Measurements from ENCODE around the gene LRRC1.

Gene LRRC1

GRCh38 chr6:53878808-53879207 is 84.0 kb downstream of the LRRC1 start:
- ChIA-PET POLR2A (ENCODE audit: low non-redundant PET) (no interaction called here), CTCF (interaction anchor here (0.6 kb wide), 1 partner anchor 86 kb away, joined by 3 read pairs; no protein-coding TSS in a partner anchor)
- no peak overlapping the region for H3K27ac ChIP-seq
- DNase-seq (ENCODE audit: low spot score): no peak
- no peak for TF ChIP-seq CTCF (conservative IDR thresholded peaks at IDR 0.05; ENCODE audit: low read depth)

DNA sequence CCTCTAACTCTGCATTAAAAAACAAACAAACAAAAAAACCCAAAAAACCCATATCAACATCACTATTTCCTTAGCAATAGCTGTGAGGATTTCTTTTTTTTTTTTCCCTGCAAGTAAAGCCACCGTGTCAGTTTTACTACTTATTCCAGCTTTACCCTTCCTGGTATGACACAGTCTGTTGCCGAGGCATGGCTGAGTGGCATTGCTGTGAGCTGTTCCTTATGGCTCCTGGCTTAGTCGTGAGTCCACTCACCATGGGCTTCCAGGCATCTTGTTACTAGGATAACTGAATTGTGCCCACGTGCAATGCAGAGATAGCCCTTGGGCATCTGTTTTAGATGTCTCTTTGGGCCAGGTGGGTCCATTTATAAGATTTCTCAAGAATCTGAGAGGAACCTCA is 84.8 kb downstream of the LRRC1 start:
- DNase-seq (ENCODE audit: low spot score): no peak
- CTCF ChIA-PET: interaction anchor here (0.5 to 1.1 kb wide), 2 partner anchors 59 to 154 kb away, joined by 3 read pairs; no protein-coding TSS in a partner anchor
- TF ChIP-seq CTCF (conservative IDR thresholded peaks at IDR 0.05; ENCODE audit: low read depth): no peak
- POLR2A ChIA-PET (ENCODE audit: low non-redundant PET): no interaction called here
- H3K27ac ChIP-seq: no peak overlapping the region

GRCh38 chr6:53887316-53887715 is 92.5 kb downstream of the LRRC1 start:
- ChIA-PET POLR2A (ENCODE audit: low non-redundant PET) (no interaction called here), CTCF (interaction anchor here (0.6 to 1.5 kb wide), 2 partner anchors 20 to 69 kb away, joined by 3 read pairs; no protein-coding TSS in a partner anchor)
- no peak for DNase-seq (ENCODE audit: low spot score)
- no peak for TF ChIP-seq CTCF (conservative IDR thresholded peaks at IDR 0.05; ENCODE audit: low read depth)
- H3K27ac ChIP-seq: no peak overlapping the region

DNA sequence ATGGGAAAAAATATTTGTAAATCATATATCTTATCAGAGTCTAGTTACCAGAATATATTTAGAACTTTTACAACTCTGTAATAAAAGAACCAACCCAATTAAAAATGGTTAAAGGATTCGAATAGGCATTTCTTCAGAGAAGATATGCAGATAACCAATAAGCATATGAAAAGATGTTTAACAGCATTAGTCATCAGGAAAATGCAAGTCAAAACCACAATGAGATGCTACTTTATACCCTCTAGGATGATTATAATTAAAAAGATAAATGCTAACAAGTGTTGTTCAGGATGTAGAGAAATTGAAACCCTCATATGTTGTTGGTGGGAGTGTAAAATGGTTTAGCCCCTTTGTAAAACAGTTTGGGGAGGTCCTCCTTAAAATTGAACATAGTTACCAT is 94.1 kb downstream of the LRRC1 start:
- DNase-seq (ENCODE audit: low spot score): no peak
- no peak for TF ChIP-seq CTCF (conservative IDR thresholded peaks at IDR 0.05; ENCODE audit: low read depth)
- ChIA-PET POLR2A (ENCODE audit: low non-redundant PET) (no interaction called here), CTCF (no interaction called here)
- H3K27ac ChIP-seq: no peak overlapping the region

GRCh38 chr6:53889365-53889764 is 94.6 kb downstream of the LRRC1 start:
- no peak for DNase-seq (ENCODE audit: low spot score)
- CTCF ChIA-PET: no interaction called here
- POLR2A ChIA-PET (ENCODE audit: low non-redundant PET): no interaction called here
- H3K27ac ChIP-seq: no peak overlapping the region
- TF ChIP-seq CTCF (conservative IDR thresholded peaks at IDR 0.05; ENCODE audit: low read depth): no peak

GRCh38 chr6:53892707-53893106 is 97.9 kb downstream of the LRRC1 start:
- H3K27ac ChIP-seq: no peak overlapping the region
- CTCF ChIA-PET: no interaction called here
- no peak for DNase-seq (ENCODE audit: low spot score)
- POLR2A ChIA-PET (ENCODE audit: low non-redundant PET): no interaction called here
- no peak for TF ChIP-seq CTCF (conservative IDR thresholded peaks at IDR 0.05; ENCODE audit: low read depth)

DNA sequence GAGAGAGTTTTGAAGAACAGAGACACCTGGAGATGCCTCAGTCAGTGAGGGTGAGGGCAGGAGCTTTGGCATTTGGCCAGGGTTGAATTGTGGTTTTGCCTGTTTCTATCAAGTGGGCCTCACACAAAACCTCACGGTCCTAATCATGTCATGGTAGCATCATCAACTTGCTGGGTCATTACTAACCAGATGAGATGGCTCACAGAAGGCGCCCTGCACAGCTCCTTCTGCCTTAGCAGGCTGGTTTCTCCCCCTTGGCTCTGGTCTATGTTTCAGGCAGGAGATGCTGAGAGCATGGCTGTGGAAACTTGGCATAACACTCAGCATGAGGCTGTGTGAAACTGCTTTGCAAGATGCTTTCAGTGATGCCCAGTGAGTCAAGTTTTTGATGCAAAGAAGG is 99.3 kb downstream of the LRRC1 start:
- ChIA-PET CTCF (no interaction called here), POLR2A (ENCODE audit: low non-redundant PET) (no interaction called here)
- no peak for TF ChIP-seq CTCF (conservative IDR thresholded peaks at IDR 0.05; ENCODE audit: low read depth)
- H3K27ac ChIP-seq: no peak overlapping the region
- DNase-seq (ENCODE audit: low spot score): peak; percentile 20
